Liver (tissue), 3 donors: ENCODE data around the gene SUPT6H.

Source experiments
- ATF3 ChIP-seq: IDR thresholded peaks from 2 replicates; pipeline ENCODE4 v1.6.1; 2016; ENCODE audit warnings: antibody characterized with exemption
- CTCF ChIP-seq: fragments of 150-350 bp; IDR thresholded peaks from 2 replicates; pipeline ENCODE4 v1.5.1; 2017; ENCODE audit warnings: improper control_type of control experiment, low read depth, low read length; ENCODE audit not compliant: missing input control
- FOXA1 ChIP-seq: IDR thresholded peaks from 2 replicates; pipeline ENCODE4 v1.6.1; 2016; ENCODE audit warnings: antibody characterized with exemption
- GABPA ChIP-seq, 2 donors: IDR thresholded peaks in 1 of 2; conservative IDR thresholded peaks in 1 of 2; 2 replicates each; pipeline ENCODE4 v1.6.1; 2016; ENCODE audit warnings: antibody characterized with exemption in 2 of 2, mild to moderate bottlenecking in 1 of 2, moderate library complexity in 1 of 2
- HNF4G ChIP-seq: IDR thresholded peaks from 2 replicates; pipeline ENCODE4 v1.6.1; 2016; ENCODE audit warnings: antibody characterized with exemption
- RAD21 ChIP-seq, 2 donors: IDR thresholded peaks; 2 replicates each; pipeline ENCODE4 v1.6.1; 2016; ENCODE audit warnings: antibody characterized with exemption in 2 of 2, mild to moderate bottlenecking in 2 of 2
- RXRA ChIP-seq, 2 donors: IDR thresholded peaks; 2 replicates each; pipeline ENCODE4 v1.6.1; 2017 to 2018; ENCODE audit warnings: antibody characterized with exemption in 2 of 2, mild to moderate bottlenecking in 1 of 2
- YY1 ChIP-seq: IDR thresholded peaks from 2 replicates; pipeline ENCODE4 v1.6.1; 2016; ENCODE audit warnings: antibody characterized with exemption, mild to moderate bottlenecking
- ZBTB33 ChIP-seq: IDR thresholded peaks from 2 replicates; pipeline ENCODE4 v1.6.1; 2016; ENCODE audit warnings: antibody characterized with exemption
- TF ChIP-seq, protein P1 (sequence below): IDR thresholded peaks from 2 replicates; pipeline ENCODE4 v1.6.1; 2016; ENCODE audit warnings: antibody characterized with exemption, mild to moderate bottlenecking
- TF ChIP-seq, protein P2 (sequence below): IDR thresholded peaks from 2 replicates; pipeline ENCODE4 v1.6.1; 2016; ENCODE audit warnings: antibody characterized with exemption
- donor health status: healthy.
- donor health status: healthy.

DNA sequence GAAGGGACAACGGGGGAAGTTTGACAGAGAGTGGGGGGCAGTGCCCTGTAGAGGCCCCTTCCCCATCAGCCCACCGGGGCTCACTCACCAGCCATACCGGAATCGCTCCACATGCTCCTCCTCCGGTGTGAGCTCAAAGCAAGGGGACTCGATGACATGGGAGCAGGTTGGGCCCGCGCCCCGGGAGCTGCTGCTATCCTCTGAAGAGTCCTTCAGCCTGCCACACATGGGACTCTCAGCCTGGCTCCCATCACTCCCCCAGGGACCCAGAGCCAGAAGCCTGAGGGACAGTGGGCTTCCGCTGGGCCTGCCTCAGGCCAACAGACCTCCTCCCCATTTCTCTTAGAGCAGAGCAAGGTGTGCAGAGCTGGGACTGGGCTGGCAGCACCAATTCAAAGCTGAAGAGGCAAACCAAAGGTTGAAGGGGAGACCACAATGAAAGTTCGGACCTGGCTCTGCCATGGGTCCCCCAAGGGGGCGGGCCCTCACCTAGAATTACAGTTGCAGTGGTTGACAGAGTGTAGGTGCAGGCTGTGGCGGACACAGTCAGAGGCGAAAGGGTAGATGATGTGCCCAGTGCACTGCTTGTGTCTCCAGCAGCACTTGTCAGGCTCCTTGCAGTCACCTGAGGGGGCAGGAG, 42.3 kb downstream of the SUPT6H start:
- TF ChIP-seq CTCF (no peak), ZBTB33 (no peak), RAD21 (IDR thresholded peaks at IDR 0.05) (no peak), FOXA1 (no peak), ATF3 (no peak), GABPA (IDR thresholded peaks at IDR 0.05 in 1 of 2, conservative IDR thresholded peaks at IDR 0.05 in 1 of 2) (no peak), RXRA (IDR thresholded peaks at IDR 0.05) (no peak), HNF4G (no peak), YY1 (no peak)
- TF ChIP-seq, protein P1, sequence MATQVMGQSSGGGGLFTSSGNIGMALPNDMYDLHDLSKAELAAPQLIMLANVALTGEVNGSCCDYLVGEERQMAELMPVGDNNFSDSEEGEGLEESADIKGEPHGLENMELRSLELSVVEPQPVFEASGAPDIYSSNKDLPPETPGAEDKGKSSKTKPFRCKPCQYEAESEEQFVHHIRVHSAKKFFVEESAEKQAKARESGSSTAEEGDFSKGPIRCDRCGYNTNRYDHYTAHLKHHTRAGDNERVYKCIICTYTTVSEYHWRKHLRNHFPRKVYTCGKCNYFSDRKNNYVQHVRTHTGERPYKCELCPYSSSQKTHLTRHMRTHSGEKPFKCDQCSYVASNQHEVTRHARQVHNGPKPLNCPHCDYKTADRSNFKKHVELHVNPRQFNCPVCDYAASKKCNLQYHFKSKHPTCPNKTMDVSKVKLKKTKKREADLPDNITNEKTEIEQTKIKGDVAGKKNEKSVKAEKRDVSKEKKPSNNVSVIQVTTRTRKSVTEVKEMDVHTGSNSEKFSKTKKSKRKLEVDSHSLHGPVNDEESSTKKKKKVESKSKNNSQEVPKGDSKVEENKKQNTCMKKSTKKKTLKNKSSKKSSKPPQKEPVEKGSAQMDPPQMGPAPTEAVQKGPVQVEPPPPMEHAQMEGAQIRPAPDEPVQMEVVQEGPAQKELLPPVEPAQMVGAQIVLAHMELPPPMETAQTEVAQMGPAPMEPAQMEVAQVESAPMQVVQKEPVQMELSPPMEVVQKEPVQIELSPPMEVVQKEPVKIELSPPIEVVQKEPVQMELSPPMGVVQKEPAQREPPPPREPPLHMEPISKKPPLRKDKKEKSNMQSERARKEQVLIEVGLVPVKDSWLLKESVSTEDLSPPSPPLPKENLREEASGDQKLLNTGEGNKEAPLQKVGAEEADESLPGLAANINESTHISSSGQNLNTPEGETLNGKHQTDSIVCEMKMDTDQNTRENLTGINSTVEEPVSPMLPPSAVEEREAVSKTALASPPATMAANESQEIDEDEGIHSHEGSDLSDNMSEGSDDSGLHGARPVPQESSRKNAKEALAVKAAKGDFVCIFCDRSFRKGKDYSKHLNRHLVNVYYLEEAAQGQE, result no peak
- TF ChIP-seq, protein P2, sequence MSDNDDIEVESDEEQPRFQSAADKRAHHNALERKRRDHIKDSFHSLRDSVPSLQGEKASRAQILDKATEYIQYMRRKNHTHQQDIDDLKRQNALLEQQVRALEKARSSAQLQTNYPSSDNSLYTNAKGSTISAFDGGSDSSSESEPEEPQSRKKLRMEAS, result no peak
